GM08714 (cell line): Measurements from ENCODE around the gene TNRC6B.

Source experiments
- H3K4me3 ChIP-seq: fragments of 200-500 bp; sonication (Bioruptor generic); 2 replicates; pipeline ENCODE4 v1.5.1; 2014; ENCODE audit warnings: mild to moderate bottlenecking, low read length, inconsistent platforms
- ZNF274 ChIP-seq: IDR thresholded peaks from 2 replicates; pipeline ENCODE4 v1.6.1; 2012; ENCODE audit warnings: mild to moderate bottlenecking, low read depth, low read length

Gene TNRC6B

DNA sequence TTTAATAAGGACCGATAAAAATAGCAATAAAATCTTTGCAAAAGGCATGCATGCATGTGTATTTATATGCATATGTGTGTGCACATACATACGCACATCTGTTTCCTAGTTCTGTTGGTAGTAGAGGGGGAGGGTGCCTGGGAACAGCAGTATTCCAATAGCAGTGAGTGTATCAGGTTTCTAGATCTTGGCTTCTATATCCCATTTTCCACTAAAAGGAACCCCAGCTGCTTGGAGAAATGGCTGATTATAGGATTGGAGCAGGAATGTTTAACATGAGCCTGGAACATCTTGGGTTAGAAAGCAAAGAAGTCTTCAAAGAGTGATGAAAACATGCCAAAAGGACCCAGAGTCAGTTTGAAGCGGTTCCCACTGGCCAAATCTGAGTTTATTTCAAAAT lies 21.0 kb downstream of the TNRC6B start:
- H3K4me3 ChIP-seq: no peak overlapping the region
- no peak for TF ChIP-seq ZNF274

DNA sequence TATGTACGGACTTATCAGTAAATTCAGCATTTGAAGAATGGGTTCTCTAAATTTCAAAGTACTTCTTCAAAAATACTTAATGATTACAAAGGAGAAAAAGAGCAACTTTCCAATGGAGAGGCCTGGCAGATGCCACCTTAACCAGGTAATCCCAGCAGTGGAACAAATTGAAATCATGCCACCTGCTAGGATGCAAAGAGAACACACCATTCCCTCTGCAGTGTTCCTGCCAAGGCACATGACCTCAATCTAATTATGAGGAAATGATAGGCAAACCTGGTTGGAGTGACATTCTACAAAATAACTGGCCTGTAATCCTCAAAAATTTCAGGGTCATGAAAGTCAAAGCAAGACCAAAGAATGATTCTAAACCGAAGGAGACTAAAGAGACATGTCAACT lies 21.5 kb downstream of the TNRC6B start:
- no peak overlapping the region for H3K4me3 ChIP-seq
- no peak for TF ChIP-seq ZNF274

DNA sequence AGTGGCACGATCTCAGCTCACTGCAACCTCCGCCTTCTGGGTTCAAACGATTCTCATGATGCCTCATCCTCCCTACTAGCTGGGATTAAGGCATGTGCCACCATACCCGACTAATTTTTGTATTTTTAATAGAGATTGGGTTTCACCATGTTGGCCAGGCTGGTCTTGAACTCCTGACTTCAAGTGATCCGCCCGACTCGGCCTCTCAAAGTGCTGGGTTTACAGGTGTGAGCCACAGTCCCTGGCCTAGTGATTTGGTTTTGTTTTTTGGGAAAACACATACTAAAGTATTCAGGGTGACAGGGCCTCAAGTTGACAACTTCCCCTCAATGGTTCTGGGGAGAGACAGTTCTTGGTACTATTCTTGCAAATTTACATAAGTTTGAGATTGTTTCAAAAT lies 22.1 kb downstream of the TNRC6B start:
- TF ChIP-seq ZNF274: no peak
- no peak overlapping the region for H3K4me3 ChIP-seq

DNA sequence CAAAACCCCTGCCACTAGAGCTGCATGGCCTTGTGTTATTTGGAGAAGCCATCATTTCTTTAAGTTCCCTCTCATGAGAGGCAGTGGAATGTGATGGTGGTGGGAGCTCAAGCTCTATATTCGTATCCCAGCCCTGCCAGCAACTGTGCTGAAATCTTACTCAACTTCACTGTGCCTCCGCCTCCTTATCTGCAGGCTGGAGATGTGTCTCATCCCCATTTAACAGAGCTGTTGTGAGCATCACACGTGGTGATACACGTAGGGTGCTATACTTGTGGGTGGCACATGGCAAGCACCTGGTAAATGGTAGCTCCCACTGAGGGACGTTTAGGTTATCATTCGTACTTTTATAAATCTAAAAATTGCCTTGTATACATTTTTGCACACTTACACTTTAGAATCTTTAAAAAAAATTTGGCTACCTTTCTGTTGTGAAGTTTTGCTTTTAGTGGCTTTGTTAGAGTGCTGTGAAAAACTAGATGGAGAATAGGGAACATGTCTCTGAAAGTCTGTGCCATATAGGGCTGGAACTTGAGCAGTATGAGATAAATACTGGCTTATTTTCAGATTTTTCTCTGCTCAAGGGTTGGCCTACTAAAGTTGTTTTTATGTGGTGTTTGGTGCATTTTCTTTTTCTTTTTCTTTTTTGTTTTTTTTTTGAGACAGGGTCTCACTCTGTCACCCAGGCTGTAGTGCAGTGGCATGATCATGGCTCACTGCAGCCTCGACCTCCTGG lies 23.2 kb downstream of the TNRC6B start:
- no peak for TF ChIP-seq ZNF274
- no peak overlapping the region for H3K4me3 ChIP-seq

GRCh38 chr22:40202225-40202944 lies 24.7 kb downstream of the TNRC6B start:
- TF ChIP-seq ZNF274: no peak
- H3K4me3 ChIP-seq: no peak overlapping the region

GRCh38 chr22:40203572-40203971 lies 25.8 kb downstream of the TNRC6B start:
- H3K4me3 ChIP-seq: peak overlapping the region; percentile 33; the same call in 1 of the 2 replicates

GRCh38 chr22:40204321-40205116 lies 26.8 kb downstream of the TNRC6B start:
- no peak for TF ChIP-seq ZNF274
- H3K4me3 ChIP-seq: no peak overlapping the region

More at GRCh38 chr22:40203572-40203971, 25.8 kb downstream of the TNRC6B start:
- no peak for TF ChIP-seq ZNF274

DNA sequence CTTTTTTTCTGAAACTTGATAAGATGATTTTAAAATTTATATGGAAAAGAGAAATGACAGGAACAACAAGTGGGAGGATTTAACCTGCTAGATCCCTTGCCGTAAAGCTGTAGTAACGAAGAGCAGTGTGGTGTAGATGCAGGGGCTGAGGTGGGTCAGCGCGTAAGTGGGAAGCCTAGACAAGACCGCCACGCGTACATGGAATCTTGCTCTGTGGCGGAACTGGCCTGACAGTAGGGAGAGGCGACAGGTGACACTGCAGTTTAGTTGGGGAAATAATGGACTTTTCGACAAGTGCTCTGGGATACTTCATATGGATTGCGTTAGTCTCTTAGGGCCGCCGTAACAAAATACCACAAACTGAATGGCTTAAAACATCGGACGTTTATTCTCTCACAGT lies 28.8 kb downstream of the TNRC6B start:
- no peak overlapping the region for H3K4me3 ChIP-seq

DNA sequence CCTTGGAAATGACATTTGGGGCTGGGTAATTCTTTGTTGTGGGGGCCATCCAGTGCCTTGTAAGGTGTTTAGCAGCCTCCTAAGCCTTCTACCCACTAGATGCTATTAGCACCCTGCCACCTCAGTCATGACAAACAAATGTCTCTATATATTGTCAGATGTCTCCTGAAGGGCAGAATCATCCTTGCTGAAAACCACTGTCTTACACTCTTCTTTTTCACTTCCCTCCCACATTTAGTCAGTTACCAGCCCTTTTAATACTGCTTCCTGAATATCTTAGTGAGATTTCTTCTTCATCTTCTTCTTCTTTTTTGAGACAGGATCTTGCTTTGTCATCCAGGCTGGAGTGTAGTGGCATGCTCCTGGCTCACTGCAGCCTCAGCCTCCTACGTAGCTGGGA lies 33.1 kb downstream of the TNRC6B start:
- TF ChIP-seq ZNF274: no peak
- no peak overlapping the region; the same call in 1 of the 2 replicates for H3K4me3 ChIP-seq

More for the DNA sequence above, 28.8 kb downstream of the TNRC6B start:
- no peak for TF ChIP-seq ZNF274

DNA sequence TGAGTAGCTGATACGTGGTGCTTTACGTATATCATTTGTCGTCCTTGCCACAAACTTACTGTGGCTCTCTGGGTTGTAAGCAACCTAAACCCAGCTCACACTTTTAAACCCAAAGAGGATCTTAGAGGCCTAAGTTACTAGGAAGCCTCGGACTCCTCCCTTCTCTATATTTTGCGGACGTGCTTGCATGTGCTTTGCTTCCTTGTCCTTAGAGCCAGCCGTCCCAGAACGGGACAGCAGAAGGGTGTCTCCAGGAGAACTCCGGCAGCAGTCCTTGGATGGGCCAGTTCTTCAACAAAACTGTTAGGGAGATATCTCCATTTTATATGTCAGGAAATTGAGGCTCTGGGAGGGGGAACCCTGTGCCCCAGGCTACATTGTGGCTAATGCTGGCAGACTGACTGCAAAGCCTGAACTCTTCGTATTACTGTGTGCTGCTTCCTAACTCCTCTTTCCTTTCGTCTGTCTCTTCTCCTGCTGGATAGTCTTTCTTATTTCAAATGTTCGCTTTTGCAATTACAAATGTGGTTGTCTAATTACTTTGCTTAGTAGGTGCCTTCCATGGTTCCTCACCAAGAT lies 33.8 kb downstream of the TNRC6B start:
- TF ChIP-seq ZNF274: no peak
- H3K4me3 ChIP-seq: no peak overlapping the region

- H3K4me3 ChIP-seq: no peak overlapping the region
- no peak for TF ChIP-seq ZNF274
These were observed 34.4 kb downstream of the TNRC6B start for GRCh38 chr22:40212121-40212520.

DNA sequence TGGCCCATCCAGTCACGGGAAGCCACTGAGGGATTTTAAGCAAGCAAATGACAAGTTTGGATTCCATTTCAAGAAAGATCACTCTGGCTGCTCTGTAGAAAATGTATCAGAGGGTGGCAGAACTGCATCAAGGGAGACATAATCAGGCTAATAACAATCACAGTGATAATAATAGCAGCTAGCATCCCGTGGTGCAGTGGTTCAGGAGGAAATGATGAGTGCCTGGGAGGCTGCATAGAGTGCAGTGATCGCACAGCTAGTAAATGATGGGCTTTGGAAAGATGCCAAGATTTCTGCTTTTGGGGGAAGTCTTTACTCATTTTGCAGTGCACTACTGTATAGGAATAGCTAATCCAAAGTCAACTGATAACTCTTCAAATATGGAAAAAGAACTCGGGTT lies 35.8 kb downstream of the TNRC6B start:
- no peak for TF ChIP-seq ZNF274
- no peak overlapping the region for H3K4me3 ChIP-seq

GRCh38 chr22:40215266-40215665 lies 37.5 kb downstream of the TNRC6B start:
- no peak for TF ChIP-seq ZNF274

More at GRCh38 chr22:40215266-40215665, 37.5 kb downstream of the TNRC6B start:
- H3K4me3 ChIP-seq: no peak overlapping the region; the same call in 1 of the 2 replicates
